GM23248 (cell line): ENCODE results near the gene CALML3.

ENCODE experiments used
- EZH2 ChIP-seq: fragments of 200-600 bp; sonication (generic); IDR thresholded peaks from 2 replicates; pipeline ENCODE4 v1.6.1; 2018; ENCODE audit warnings: antibody characterized with exemption, mild to moderate bottlenecking; ENCODE audit not compliant: insufficient read depth, poor library complexity, severe bottlenecking
- EZH2phosphoT487 ChIP-seq: fragments of 200-600 bp; sonication (generic); IDR thresholded peaks from 2 replicates; pipeline ENCODE4 v1.6.1; 2018; ENCODE audit warnings: antibody characterized with exemption, moderate library complexity, mild to moderate bottlenecking, low read depth; ENCODE audit not compliant: insufficient read depth

GRCh38 chr10:5573968-5574641 is 49.3 kb downstream of the CALML3 start:
- TF ChIP-seq EZH2 (no peak), EZH2phosphoT487 (no peak)
